Common myeloid progenitor, CD34-positive (primary cell): ENCODE data around the gene TOR4A.

ENCODE experiments used
- CTCF ChIA-PET: fragments of 350-600 bp; sonication (Branson Sonifier 250); formaldehyde crosslinking; loops from one replicate; lab custom pipeline; 2021; ENCODE audit warnings: antibody characterized with exemption; lab: Charles Lee
- POLR2A ChIA-PET: fragments of 350-600 bp; sonication (Branson Sonifier 250); formaldehyde crosslinking; loops from one replicate; lab custom pipeline; 2021; ENCODE audit warnings: antibody characterized with exemption; lab: Charles Lee
- DNase-seq, 3 donors: peaks; one replicate each; pipeline versions ENCODE4 v3.0.0 to v3.0.0-alpha.2; 2013
- H3K27ac ChIP-seq, 2 experiments: 1 replicate in 1 of 2; 2 replicates in 1 of 2; pipeline ENCODE4 v1.7.0; 2013; ENCODE audit warnings: inconsistent platforms in 2 of 2, low read length in 2 of 2, mild to moderate bottlenecking in 2 of 2, low read depth in 1 of 2, moderate library complexity in 1 of 2; ENCODE audit not compliant: severe bottlenecking in 2 of 2, insufficient read depth in 1 of 2, poor library complexity in 1 of 2
- H3K27me3 ChIP-seq, 5 experiments: replicated peaks in 2 of 5; 1 replicate in 3 of 5; 2 replicates in 2 of 5; pipeline versions ENCODE4 v1.6.1 to v1.7.0; 2013; ENCODE audit warnings: low read length in 4 of 5, mild to moderate bottlenecking in 2 of 5, moderate library complexity in 2 of 5, inconsistent platforms in 1 of 5; ENCODE audit not compliant: insufficient read depth in 5 of 5, control insufficient read depth in 4 of 5
- H3K36me3 ChIP-seq, 4 experiments: 1 replicate in 2 of 4; 2 replicates in 2 of 4; pipeline versions ENCODE4 v1.6.1 to v1.7.0; 2013; ENCODE audit warnings: low read length in 3 of 4, control low read depth in 1 of 4, mild to moderate bottlenecking in 1 of 4; ENCODE audit not compliant: control insufficient read depth in 4 of 4, insufficient read depth in 4 of 4
- H3K4me1 ChIP-seq, 4 experiments: 1 replicate in 3 of 4; 2 replicates in 1 of 4; pipeline versions ENCODE4 v1.6.1 to v1.7.1; 2013; ENCODE audit warnings: low read length in 3 of 4, mild to moderate bottlenecking in 3 of 4, control low read depth in 1 of 4, inconsistent platforms in 1 of 4, moderate library complexity in 1 of 4; ENCODE audit not compliant: control insufficient read depth in 4 of 4, insufficient read depth in 4 of 4; ENCODE audit errors: control extremely low read depth in 1 of 4
- H3K4me3 ChIP-seq, 7 experiments: 1 replicate in 4 of 7; 2 replicates in 3 of 7; pipeline versions ENCODE4 v1.5.1 to v1.7.0; 2013; ENCODE audit warnings: mild to moderate bottlenecking in 7 of 7, low read length in 6 of 7, moderate library complexity in 6 of 7, inconsistent platforms in 2 of 7, low read depth in 2 of 7, control low read depth in 1 of 7; ENCODE audit not compliant: insufficient read depth in 4 of 7, control insufficient read depth in 1 of 7; ENCODE audit errors: extremely low read depth in 1 of 7
- H3K9me3 ChIP-seq, 5 experiments: 1 replicate in 4 of 5; 2 replicates in 1 of 5; pipeline versions ENCODE4 v1.6.1 to v1.7.1; 2013; ENCODE audit warnings: low read length in 4 of 5, mild to moderate bottlenecking in 2 of 5, inconsistent platforms in 1 of 5, low read depth in 1 of 5, moderate library complexity in 1 of 5; ENCODE audit not compliant: control insufficient read depth in 4 of 5, insufficient read depth in 2 of 5; ENCODE audit errors: control extremely low read depth in 1 of 5
- WGBS: methylation state at CpG from one replicate; pipeline ENCODE4 v1.1.5; 2013; ENCODE audit not compliant: insufficient coverage; 5-methylcytosine and 5-hydroxymethylcytosine counted together

TOR4A gene

DNA sequence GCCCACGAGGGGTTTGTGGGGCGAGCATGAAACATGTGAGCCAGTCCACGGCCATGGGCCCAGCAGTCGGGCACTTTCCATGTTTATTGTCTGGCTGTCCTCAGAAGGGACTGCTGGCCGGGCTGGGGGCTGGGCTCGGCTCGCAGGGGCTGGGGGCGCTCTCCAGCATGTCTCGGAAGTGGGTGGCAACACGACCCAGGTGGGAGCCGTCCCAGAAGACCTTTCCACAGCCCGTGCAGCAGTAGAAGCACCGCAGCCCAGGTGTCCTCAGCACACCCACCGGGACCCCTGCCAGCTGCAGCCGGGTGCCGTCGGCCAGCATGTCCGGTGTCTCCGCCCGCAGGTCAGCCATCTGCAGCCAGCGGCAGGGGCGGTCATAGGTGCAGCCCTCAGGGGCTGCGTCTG is 29.3 kb downstream of the TOR4A start:
- Histone ChIP-seq H3K27ac (no peak overlapping the region), H3K4me3 (peak overlapping the region in 3 of 7 experiments; percentile 19 to 61 (median 52)), H3K9me3 (no peaks in the 10 kb centered on the region), H3K27me3 (peaks cover 0 to 4% (median 0%) of the 10 kb centered on the region in 5 experiments), H3K36me3 (no peaks in the 10 kb centered on the region), H3K4me1 (peaks cover 0 to 54% (median 52%) of the 10 kb centered on the region in 4 experiments)
- ChIA-PET POLR2A (interaction anchor here (1.6 kb wide), 1 partner anchor 14 kb away, joined by 4 read pairs; no protein-coding TSS in a partner anchor), CTCF (interaction anchor here (0.8 to 5.6 kb wide), 3 partner anchors 8 to 102 kb away, joined by 3 to 24 read pairs (median 4); no protein-coding TSS in a partner anchor)
- WGBS = 31% methylated on average over 23 of the region's 23 CpGs
- DNase-seq = no peak

GRCh38 chr9:137307255-137308056 is 29.9 kb downstream of the TOR4A start:
- peak in 2 of 3 donors; percentile 66 to 73 for DNase-seq
- Histone ChIP-seq H3K27me3 (peaks cover 0 to 4% (median 0%) of the 10 kb centered on the region in 5 experiments), H3K36me3 (no peaks in the 10 kb centered on the region), H3K27ac (no peak overlapping the region), H3K4me1 (peaks cover 0 to 54% (median 51%) of the 10 kb centered on the region in 4 experiments), H3K4me3 (peak overlapping the region in 3 of 7 experiments; percentile 19 to 61 (median 52)), H3K9me3 (no peaks in the 10 kb centered on the region)
- POLR2A ChIA-PET = interaction anchor here (1.6 kb wide), 1 partner anchor 13 kb away, joined by 4 read pairs; no protein-coding TSS in a partner anchor
- CTCF ChIA-PET = interaction anchor here (0.8 to 1.2 kb wide), 2 partner anchors 8 to 11 kb away, joined by 3 to 4 read pairs; no protein-coding TSS in a partner anchor
- WGBS = 17% methylated on average over 19 of the region's 30 CpGs

- Histone ChIP-seq H3K27ac (no peak overlapping the region), H3K27me3 (peaks cover 0 to 4% (median 0%) of the 10 kb centered on the region in 5 experiments), H3K36me3 (no peaks in the 10 kb centered on the region), H3K9me3 (no peaks in the 10 kb centered on the region), H3K4me3 (no peak overlapping the region), H3K4me1 (peaks cover 0 to 48% (median 45%) of the 10 kb centered on the region in 4 experiments)
- POLR2A ChIA-PET = no interaction called here
- CTCF ChIA-PET = no interaction called here
- no peak for DNase-seq
- WGBS = 88% methylated on average over 20 of the region's 20 CpGs
These were observed 30.6 kb downstream of the TOR4A start for GRCh38 chr9:137308057-137308619.

DNA sequence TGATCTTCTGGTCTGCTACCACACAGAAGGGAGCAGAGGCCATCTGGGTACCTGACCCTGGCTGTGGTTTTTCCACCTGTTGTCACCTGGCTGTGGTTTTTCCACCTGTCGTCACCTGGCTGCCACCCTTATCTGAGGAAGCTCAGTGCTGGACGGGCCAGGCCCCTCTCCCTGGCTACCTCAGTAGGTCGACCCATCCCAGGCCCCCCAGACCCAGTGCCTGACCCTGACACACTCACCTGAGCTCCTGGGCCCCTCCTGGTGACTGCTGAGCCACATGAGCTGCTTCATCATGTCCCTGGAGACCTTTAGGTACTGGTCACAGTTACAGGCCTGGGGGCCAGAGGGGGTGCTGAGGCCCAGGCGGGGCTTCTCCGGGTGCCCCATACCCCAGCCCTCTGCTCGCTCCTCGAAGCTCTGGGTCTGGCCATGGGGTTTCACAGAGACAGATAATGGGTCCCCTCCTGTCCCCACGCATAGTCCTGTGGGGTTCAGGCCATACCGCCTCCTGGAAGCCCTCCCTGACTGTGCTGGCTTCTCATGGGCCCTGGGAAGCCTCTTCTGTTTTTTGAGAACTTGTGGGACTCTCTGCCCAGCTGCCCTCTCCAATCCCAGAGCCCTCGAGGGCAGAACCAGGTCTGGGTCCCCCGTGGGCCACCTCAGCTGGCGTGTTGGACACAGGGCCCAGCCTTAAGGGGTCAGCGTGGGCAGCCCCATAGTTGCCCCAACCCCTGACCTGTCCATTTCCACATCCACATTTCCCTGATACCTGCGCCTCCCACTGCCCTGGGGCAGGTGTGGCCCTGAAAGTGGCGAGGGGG is 32.1 kb downstream of the TOR4A start:
- no peaks in the 10 kb centered on the region for H3K36me3 ChIP-seq
- ChIA-PET CTCF (interaction anchor here (0.9 to 1.4 kb wide), 2 partner anchors 15 to 16 kb away, joined by 3 to 5 read pairs; no protein-coding TSS in a partner anchor), POLR2A (interaction anchor here (0.9 kb wide), 1 partner anchor 17 kb away, joined by 4 read pairs; no protein-coding TSS in a partner anchor)
- 94% methylated on average over 14 of the region's 15 CpGs for WGBS
- peaks cover 0 to 36% (median 33%) of the 10 kb centered on the region in 4 experiments for H3K4me1 ChIP-seq
- H3K27ac ChIP-seq = no peak overlapping the region
- peaks cover 0 to 4% (median 0%) of the 10 kb centered on the region in 5 experiments for H3K27me3 ChIP-seq
- DNase-seq = no peak
- H3K4me3 ChIP-seq = no peak overlapping the region
- H3K9me3 ChIP-seq = no peaks in the 10 kb centered on the region

DNA sequence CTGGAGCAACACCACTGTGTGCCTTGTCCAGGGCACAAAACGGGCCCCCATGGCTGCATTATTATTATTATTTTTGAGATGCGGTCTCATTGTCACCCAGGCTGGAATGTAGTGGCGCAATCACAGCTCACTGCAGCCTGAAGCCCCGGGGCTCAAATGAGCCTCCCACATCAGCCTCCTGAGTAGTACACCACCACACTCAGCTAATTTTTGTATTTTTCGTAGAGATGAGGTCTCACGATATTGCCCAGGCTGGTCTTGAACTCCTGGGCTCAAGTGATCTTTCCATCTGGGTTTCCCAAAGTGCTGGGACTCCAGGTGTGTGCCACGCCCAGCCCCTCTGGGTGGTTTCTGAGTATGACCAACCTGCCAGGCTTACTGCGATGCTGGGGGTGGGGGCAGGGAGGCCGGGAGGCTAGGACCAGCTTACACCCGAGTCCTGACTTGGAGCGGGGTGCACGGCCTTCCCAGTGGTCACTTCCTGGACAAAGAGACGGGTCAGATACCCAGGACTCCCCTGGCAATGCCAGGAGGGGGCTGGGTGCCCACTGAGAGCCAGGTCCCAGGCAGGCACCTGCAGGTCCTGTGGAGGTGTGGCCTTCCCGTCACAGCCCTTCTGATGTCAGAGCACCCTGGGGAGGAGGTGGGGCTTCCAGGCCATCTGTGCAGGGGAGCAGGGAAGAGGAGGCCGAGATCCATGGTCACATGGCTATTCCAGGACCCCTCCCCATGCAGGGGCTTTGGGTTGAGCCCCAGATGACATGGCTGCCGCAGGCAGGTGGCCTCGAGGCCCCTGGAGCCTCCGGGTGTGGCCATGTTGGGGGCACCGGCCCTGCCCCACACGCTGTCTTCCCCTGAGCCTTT is 32.9 kb downstream of the TOR4A start:
- peaks cover 0 to 4% (median 0%) of the 10 kb centered on the region in 5 experiments for H3K27me3 ChIP-seq
- no peaks in the 10 kb centered on the region for H3K36me3 ChIP-seq
- WGBS = 93% methylated on average over 13 of the region's 20 CpGs
- no peak for DNase-seq
- no peak overlapping the region for H3K27ac ChIP-seq
- ChIA-PET POLR2A (interaction anchor here (0.9 kb wide), 1 partner anchor 16 kb away, joined by 4 read pairs; no protein-coding TSS in a partner anchor), CTCF (interaction anchor here (0.9 to 1.4 kb wide), 2 partner anchors 14 to 17 kb away, joined by 3 to 5 read pairs; no protein-coding TSS in a partner anchor)
- no peaks in the 10 kb centered on the region for H3K9me3 ChIP-seq
- H3K4me1 ChIP-seq = peaks cover 0 to 35% (median 25%) of the 10 kb centered on the region in 4 experiments
- H3K4me3 ChIP-seq = no peak overlapping the region
